Activated naive CD4-positive, alpha-beta T cell treated with Interleukin-2 at 50 U/mL for 16 hours (primary cell): ENCODE results near the gene TP73.

Experiments
- DNase-seq: peaks from one replicate; pipeline ENCODE4 v3.0.0-alpha.2; 2020

Gene TP73

DNA sequence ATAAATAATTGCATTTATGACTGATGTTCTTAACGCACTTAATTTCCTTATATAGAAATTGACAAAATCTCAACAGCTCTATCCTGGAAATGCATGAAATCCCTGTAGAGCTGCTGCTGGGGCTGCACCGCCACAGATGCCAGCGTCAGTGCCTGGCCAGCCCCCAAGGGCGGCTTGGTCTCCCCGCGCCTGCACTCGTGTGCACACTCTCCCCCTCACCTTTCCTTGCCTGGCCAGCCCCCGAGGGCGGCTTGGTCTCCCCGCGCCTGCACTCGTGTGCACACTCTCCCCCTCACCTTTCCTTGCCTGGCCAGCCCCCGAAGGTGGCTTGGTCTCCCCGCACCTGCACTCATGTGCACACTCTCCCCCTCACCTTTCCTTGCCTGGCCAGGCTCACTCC lies 16.2 kb upstream of the TP73 start:
- DNase-seq, result no peak

DNA sequence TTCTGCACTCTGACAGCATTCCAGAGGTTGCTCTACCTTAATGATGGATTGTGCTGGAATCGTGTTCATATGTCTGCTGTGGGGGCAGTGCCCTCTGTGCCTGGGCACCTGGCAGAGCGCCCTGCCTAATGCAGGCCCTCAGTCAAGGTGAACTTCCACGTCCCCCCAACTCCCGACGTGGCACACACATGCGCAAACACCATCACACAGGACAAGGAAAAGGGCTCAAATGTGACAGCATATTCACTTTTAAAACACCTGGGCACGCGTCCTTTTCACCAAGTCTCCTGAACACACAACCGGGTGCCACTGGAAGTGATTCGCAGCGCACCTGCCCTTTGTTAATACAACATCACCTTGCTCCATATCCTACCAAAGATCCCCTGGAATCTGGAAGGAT lies 15.8 kb upstream of the TP73 start:
- no peak for DNase-seq

DNA sequence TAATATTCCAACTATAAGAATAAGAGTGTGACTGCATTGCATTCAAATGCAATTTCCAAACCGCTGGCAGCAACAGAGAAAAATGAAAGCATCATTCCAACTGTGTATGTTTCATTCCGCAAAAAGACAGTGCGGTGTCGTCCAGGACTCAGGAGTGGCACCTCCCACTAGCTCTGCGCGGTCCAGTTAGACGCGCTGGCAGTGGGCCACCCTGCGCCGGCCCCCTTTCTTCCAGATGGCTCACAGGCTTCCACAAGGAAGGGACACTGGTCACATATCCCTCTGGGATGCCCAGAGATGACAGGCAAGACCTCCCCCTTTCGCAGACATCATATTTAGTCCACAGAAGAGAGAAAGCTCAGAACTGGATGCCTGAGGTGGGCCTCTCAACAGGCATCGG lies 14.3 kb upstream of the TP73 start:
- no peak for DNase-seq

DNA sequence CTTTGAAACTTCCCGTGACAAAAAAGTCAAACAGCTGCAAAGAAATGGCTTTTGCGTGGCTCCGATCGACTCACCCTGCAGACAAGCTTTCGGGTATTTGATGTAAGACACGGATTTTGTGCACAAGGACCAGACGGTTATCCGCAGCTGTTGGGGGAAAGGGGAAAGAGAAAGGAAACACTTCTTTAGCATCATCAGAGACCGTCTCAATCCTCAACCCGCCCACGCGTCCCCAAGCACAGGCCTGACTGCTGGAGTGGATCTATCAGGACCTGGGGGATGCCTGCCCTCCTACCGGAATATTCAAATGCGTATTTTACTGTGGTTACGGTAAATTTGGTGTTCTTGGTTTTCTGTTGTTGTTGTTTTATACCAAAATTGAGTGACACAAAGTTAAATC lies 13.6 kb upstream of the TP73 start:
- DNase-seq, result no peak

DNA sequence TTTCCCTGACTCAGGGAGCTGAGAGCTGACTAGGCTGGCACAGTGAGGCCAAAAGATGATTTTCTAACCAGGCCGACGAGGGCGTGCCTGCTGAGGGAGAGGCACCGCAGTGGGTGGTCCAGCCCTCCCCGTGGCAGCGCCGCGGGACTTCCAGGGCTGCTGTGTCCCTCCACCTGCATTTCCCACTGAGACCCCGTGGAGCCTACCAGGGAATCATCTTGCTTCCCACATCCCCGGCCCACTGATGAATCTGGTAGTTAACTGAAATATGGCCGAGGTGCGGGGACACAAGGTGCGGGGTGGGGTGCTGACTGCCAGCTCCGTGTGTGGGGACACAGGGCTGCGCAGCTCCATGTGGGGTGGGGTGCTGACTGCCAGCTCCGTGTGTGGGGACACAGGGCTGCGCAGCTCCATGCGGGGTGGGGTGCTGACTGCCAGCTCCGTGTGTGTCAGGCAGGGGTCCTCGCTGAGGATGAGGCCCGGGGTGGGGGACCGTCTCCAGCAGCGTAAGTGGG lies 12.9 kb upstream of the TP73 start:
- no peak for DNase-seq

DNA sequence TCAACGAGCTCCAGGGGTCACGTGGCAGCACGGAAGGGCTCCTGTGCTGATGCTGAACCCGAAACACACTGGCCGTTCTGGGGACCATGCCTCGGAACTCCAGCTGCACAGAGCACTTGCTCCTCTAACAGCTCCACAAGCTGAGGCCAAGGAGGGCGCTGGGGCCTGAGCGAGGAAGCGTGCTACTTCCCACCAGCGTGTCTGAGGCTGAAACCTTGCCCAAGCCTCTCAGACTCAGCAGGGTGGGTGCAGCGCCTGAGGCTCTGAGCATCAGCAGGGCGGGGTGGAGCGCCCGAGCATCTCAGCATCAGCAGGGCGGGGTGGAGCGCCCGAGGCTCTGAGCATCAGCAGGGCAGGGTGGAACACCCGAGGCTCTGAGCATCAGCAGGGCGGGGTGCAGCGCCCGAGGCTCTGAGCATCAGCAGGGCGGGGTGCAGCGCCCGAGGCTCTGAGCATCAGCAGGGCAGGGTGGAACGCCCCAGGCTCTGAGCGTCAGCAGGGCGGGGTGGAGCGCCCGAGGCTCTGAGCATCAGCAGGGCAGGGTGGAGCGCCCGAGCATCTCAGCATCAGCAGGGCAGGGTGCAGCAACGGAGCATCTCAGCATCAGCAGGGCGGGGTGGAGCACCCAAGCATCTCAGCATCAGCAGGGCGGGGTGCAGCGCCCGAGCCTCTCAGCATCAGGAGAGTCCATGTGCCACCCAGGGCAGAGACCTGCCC lies 12.0 kb upstream of the TP73 start:
- DNase-seq, result no peak

DNA sequence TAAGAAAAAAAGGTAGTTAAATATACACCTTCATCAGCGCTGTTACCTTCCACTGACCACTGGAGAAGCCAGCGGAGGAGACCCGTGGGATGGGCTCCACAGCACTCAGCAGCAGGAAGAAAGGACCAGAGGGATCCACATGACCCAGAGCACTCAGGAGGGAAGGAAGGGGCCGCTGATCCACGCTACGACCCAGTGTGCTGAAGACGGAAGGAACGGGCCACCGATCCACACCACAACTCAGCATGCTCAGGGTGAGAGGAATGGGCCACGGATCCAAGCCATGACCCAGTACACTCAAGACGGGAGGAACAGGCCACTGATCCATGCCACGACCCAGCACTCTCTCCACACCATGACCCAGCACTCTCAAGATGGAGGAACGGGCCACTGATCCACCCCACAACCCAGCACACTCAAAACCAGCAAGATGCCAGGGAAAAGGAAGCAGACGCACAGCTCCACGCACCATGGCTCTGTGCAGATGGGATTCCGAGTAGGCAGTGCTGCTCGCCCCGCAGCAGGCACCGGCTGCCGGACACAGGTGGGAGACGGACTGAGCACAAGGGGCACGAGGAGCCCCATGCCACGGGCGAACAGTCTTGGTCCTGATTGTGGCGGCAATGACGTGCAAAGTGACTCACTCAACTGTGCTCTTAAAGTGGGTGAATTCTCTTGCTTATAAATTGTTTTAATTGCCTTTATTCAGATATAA lies 11.1 kb upstream of the TP73 start:
- no peak for DNase-seq

DNA sequence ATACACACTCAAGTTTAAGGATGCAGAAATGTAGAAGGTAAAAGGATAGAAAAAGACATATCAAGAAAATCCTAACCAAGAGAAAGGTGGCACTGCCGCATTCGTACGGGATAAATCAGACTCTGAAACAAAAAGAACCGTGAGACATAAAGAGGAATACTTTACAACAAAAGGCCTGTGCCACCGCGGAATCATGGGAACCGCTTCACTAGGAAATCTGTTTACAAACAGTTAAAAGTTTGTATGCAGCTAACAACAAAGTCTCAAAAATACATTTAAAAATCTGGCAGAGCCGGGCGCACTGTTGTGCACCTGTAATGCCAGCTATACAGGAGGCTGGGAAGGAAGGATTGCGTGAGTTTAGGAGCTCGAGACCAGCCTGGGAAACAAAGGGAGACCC lies 10.5 kb upstream of the TP73 start:
- DNase-seq, result no peak

DNA sequence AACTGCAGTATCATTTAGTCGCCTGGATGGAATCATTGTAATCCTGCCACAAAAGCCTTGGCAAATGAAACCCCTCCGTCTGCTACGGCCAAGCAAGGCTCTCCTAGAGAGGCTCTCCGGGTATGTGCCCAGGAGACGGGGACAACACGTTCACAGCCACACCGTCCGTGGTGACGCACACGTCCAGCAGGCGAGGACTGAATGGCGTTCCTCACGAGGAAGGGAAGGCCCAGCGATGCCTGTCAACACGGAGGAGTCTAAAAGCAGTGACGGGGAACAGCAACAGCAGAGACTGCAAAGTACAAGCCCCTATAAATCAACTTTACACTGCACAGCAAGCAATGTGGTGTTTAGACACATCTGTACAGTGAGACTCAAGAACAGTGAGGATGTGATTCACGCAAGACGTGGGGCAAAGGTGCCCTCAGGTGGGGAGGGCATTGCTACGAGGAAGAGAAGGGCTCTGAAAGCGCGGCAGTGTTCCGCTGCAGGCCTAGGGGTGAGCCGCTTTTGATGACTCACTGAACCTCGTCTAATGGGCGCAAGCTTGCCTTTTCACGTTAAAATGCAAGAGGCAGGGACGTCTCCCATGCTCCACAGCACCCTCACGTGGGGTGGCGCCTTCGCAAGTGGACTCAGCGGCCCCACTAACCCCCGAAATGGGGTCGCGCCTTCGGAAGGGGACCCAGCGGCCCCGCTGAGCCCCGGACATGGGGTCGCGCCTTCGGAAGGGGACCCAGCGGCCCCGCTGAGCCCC lies 9.2 kb upstream of the TP73 start:
- DNase-seq, result no peak

DNA sequence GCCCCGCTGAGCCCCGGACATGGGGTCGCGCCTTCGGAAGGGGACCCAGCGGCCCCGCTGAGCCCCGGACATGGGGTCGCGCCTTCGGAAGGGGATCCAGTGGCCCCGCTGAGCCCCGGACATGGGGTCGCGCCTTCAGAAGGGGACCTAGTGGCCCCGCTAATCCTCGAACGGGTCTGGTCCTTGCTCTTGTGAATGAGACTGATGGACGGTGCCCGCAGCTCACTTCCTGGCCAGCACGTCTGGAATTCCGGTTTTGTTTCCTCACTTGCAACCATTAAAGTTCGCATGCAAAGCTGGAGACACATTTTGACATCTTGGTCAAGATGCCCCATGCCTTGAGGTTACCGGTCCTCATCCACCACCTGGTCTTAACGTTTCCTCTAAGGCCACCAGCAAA lies 8.0 kb upstream of the TP73 start:
- no peak for DNase-seq

DNA sequence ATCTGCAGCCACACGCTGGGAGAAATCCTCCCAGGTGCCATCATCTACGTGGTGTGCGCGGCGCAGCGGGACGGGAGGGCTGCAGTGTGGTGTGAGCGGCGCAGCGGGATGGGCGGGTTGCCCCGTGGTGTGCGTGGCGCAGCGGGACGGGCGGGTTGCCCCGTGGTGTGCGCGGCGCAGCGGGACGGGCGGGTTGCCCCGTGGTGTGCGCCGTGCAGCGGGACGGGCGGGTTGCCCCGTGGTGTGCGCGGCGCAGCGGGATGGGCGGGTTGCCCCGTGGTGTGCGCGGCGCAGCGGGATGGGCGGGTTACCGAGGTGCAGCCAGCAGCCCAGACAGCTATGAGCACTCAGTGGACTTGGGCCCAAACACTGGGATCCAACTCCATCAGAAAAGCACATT lies 7.1 kb upstream of the TP73 start:
- DNase-seq, result no peak

DNA sequence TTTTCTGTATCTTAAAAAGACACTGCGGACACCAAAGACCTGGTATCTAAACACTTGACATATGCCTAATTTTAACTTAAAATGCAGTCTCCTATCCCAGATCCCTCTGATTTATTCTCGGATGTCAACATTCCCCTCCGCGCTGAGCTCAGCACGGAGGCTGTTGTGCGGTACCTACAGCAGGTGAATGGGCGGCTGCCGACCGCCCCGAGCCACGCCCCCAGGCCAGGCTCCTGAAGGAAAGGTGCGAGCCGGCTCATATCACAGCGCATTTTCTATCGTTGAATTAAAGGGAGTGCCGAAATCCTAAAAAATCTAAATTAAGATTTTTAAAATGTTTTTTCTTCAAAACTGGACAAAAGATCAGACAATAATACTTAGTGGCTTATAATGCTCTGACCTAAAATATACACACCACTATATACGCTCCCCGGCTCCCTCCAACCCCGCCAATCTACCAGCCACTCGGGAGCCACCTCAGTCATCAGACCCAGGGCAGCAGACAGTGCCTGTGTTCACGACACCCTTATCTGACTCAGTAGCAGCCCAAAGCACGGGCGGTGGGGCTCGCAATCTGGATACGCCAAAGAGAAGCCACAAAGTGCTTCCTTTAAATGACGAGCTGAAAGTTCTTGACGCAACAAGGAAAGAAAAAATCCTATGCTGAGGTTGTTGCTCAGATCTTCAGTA lies 6.5 kb upstream of the TP73 start:
- no peak for DNase-seq

DNA sequence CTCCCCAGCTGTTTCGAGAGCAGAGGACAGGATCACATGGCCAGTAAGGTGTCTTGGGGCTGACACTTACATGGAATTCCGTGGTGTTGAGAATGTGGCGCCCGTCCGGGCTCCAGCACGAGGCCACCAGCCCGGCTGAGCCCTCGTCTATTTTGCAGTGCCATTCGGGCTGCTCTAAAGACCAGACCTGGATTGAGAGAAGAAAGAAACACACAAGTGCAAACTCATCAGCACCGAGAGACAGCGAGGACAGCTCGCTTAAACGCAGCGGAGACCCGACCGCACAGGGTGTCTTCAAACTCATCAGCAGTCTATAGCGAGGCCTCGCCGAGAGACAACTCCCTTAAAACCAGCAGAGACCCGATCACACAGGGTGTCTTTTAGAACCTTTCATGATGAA lies 5.7 kb upstream of the TP73 start:
- no peak for DNase-seq

DNA sequence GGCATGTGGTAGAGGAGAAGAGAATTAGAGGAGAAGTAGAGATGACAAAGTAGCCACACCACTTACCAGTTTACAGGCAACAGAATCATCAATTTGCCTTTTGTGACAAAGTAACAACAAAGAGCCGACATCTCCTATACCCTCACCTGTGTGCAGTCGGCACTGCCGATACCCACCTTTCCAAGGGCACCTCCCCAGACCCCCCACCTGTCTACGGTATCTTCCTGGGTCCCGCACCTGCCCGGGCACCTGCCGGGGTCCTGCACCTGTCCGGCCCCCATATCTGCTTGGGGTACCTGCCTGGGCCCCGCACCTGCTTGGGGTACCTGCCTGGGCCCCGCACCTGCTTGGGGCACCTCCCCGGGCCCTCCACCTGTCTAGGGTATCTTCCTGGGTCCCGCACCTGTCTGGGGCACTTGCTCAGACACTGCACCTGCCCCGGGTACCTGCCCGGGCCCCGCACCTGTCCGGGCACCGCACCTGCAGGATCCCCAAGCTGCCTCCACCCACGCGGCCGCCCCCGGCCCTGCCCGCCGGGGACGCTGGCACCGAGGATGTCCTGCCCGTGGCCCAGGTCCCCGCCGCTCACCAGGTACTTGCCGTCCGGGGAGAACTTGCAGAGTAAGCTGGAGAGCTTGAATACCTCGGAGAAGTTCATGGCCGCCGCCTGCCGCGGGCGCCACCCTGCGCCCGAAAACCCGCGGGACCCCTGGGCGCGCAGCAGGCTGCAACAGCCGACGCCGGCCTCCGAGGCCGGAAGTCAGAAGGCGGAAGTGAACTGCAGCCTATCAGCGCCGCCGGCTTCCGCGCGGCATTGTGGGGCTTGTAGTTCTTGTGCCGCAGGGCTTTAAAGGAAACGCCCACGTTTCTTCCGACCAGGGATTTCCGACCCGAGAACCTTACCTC lies 2.7 kb upstream of the TP73 start, which contains the start of gene WRAP73:
Gene WRAP73 (minus strand): TSS at position 762 of the 906 bp plus-strand sequence. CDS start 104 bp downstream, at position 658.
- peak; percentile 91 for DNase-seq

DNA sequence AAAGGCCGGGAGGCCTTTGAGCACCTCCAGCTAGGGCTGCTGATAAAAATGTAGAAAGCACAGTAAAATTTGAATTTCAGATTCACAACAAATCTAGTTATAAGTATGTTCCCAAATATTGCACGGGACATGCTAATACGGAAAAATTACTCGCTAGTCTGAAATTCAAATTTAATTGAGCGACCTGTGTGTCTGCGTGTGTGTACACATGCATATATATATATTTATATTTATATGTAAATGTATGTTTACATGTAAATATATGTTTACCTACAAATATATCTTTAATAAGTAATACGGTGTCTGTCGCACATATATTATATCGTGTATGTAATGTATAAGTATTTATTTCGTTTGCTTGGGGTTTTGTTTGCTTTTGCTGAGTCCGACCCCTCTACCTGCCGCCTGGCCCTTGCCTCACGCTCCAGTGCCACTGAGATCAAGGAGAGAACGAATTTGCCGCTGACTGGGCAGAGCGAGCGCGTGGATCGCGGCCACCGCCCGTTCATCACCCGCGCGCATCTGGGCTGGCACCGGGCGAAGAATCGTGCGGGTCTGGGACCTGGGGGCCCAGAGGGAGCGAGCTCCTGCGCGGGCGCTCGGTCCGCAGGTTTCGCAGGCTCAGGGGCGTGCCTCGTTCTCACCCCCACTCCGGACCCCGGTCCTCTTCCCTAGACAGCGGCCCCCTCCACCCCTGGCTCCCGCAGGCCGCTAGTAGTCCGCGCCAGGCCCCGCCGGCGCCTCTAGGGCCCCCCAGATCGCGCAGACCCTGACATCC lies 1.9 kb upstream of the TP73 start:
- DNase-seq, result no peak

DNA sequence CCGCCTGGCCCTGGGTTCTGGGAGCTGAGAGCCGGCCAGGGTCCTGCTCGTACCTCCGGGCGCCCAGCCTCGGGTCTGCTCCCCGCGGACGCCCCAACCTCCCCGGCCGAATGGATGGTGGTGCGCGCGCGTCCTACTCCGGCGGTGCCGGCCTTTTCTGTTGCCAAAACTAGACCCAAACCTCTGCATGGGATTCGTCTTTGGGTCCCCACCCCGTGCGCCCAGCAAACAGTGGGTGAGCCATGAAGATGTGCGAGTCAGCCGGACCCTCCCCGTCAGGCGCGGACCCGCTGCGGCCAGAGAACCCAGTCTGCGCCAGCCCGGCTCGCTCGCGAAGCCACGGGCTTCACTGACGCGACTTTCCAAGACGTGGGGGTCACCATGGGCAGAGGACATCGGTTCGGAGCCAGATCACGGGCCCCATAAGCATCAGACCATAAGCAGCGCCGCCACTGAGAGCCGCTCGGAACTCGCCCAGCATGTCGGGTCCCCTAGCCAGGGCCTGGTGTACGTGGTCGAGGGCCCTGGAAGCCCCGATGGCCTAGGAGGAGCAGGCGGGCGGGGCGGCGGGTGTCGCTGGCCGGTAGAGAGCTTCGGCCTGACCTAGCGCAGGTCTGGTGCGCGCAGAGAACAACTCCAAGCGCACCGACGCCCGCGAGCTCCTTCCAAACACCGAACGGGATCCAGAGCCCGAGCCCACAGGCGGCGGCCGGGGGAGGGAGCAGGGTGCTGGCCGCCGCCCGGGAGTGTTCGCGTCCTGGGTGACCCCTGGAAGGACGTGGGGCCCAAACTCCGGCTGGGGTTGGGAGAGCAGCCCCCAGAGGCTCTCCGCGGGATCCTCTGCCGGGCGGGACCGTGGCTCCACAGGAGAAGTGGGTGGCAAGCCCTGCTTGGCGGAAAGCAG lies 1.0 kb upstream of the TP73 start:
- DNase-seq, result no peak

DNA sequence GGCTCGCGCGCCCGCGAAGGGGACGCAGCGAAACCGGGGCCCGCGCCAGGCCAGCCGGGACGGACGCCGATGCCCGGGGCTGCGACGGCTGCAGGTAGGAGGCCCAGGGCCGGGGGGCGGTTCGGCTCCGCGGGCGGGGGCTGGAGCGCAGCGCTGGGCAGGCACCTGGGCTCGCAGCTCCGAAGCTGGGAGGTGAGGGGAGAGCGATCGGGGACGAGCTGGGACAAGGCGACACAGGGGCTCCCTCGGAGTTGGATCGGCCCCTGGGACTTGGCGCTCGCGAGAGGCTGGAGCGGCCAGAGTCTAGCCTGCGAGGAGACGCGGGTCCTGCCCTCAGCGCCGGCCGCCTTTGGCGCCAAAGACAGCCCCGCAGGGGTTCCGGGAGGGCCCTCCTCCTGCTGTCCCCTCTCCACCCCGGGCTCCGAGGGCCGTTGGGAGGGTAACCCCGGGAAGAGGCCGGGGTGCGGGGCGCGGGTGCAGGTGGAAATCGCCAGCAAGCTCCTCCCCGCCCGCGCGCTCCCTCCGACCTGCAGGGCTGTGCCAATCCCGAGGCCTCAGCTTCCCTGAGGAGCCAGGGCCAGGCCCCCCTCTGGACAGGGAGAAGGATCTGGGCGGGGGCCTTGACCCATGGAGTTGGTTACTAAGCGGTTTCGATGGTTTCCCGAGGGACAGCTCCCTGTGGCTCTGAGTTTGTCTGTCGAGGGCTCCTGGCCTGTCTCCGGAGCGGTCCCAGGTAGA lies 401 bp downstream of the TP73 start:
- no peak for DNase-seq

DNA sequence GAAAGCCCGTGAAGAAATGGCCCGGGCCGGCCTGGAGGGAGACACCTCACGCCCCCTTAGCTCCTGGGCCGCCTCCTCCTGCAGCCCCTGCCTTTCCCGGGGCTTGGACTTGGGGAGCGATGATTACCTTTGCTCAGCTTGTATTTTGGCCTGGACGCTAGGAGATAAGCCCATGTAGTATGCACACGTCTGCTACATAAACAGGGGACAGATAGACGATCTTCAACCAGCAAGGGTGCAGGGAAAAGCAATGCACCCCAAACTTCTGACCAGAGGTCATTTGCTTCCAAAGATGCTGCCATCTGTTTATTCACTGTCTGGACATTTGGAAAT lies 936 bp downstream of the TP73 start:
- DNase-seq, result no peak

DNA sequence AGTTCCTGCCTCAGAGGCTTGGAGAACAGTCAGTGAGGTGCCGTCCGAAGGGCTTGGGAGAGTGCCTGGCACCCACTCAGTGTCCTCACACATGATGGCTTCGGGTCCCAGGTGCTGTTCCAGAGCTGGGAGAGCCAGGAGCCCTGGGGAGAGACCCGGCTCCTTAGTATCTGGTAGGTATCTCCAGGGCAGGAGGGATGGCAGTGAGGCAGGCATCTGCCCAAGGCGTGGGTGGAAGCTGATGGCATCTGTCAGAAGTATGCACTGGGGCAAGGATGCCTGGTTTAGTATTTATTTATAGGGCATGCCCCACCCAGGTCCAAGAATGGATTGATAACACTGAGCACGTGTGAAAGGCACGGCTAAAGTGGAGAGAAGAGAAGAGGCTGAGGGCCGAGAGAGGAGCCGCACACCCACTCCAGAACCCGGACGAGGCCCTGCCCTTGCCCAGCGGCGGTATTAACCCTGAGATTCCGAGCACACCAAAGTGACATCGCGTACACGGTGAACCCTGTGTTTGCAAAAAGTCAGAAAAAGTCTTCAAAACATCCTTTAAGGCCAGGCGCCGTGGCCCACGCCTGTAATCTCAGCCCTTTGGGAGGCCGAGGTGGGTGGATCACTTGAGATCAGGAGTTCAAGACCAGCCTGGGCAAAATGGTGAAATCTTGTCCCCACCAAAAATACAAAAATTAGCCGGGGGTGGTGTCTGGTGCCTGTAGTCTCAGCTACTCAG lies 2.4 kb downstream of the TP73 start:
- no peak for DNase-seq
